ENCODE results near the gene PCDHB15.
"Not testable (repeated sequence)": the region's sequence is repeated elsewhere in the genome, so short reads cannot be mapped to it uniquely, and the experiment has no call there.

GRCh38 chr5:141214583-141214982 lies 30.6 kb upstream of the PCDHB15 start:
- TF ChIP-seq, protein P1, sequence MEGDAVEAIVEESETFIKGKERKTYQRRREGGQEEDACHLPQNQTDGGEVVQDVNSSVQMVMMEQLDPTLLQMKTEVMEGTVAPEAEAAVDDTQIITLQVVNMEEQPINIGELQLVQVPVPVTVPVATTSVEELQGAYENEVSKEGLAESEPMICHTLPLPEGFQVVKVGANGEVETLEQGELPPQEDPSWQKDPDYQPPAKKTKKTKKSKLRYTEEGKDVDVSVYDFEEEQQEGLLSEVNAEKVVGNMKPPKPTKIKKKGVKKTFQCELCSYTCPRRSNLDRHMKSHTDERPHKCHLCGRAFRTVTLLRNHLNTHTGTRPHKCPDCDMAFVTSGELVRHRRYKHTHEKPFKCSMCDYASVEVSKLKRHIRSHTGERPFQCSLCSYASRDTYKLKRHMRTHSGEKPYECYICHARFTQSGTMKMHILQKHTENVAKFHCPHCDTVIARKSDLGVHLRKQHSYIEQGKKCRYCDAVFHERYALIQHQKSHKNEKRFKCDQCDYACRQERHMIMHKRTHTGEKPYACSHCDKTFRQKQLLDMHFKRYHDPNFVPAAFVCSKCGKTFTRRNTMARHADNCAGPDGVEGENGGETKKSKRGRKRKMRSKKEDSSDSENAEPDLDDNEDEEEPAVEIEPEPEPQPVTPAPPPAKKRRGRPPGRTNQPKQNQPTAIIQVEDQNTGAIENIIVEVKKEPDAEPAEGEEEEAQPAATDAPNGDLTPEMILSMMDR (IDR thresholded peaks at IDR 0.05): not testable (repeated sequence)
- not testable (repeated sequence) for TF ChIP-seq POLR2A, POLR2AphosphoS5, EP300 (IDR thresholded peaks at IDR 0.05)
